Activated CD4-positive, alpha-beta T cell treated with anti-CD3 and anti-CD28 coated beads for 4 hours (primary cell): ENCODE data around the gene SLC22A4.

ENCODE experiments used
- DNase-seq, 2 donors: peaks; one replicate each; pipeline ENCODE4 v3.0.0-alpha.2; 2020

The SLC22A4 gene

DNA sequence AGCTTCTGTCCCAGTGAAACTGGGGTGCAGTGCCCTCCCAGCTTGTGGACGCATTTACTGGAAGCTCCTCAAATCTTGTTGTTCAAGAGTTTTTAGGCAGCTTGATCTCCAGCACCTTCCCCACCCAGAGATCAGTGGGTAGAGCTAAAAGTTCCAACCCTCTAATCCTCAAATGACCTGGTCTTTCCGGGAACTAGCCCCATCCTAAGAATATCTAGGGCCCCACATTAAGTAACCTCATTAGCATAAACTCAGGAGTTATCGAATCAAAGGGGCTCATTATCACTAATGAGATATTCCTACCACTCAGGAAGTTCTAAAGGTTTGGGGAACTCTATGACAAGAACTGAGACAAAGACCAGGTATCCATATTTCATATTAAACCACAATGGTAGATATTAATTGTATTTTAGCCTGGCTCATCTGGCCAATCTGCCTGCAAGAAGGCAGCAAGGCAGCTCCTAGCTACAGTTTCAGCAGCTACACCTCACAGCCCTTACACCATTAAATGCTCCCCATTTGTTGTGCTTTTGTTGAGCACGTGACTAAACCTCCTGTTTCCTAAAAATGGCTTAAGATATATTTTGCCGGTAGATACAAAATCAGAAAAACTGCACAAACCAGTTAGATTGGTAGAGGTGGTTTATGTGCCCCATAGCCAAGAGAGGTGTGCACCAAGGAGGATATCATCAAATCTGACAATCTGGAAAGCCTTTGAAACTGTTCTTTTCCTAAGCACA, 50.8 kb downstream of the SLC22A4 start:
- no peak for DNase-seq

DNA sequence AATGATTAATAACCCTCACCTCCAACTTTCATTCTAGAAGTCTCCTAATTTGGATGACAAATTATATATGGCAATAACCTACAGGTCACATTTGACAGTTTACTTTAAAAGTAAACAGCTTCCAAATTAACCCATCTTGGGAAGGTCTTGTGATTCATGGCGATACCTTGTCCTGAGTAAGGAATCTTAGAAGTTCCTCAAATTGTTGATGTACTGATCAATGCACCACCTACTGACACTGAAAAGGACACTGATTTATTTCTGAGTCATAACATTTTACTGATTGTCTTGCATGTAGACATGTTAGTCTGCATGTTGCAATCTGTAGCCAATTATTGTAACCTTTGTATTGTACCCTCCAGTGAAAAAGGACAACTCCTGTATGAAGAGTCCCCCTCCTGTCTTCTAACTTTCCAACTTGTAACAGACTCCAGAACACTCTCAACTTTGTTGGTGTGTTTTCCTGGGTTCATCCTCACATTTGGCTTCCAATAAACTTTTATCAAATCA, 59.3 kb downstream of the SLC22A4 start:
- no peak for DNase-seq

DNA sequence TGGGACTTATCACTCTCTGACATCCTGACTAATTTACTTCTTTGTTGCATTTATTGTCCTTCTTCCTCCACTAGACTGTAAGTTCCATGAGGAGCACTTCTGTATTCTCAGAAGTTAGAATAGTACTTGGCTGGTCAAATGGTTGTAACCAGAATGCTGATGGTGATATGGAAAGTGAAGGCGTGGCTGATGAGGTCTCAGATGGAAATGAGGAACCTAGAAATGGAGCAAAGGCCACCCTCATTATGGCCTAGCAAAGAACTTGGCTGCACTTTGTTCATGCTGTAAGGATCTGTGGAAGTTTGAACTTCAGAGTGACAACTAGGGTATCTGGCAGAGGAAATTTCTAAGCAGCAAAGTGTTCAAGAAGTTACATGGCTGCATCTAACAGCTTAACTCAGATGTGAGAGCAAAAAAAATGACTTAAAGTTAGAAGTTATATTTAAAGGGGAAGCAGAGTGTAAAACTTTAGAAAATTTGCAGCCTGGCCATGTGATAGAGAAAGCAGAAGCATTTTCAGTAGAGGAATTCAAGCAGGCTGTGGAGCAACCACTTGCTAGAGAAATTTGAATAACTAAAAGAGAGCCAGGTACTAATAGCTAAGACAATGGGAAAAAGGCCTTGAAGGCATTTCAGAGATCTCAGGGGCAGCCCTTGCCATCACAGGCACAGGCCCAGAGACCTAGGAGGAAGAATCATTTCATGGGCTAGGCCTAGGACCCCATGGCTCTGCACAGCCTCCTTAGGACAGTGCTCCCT, 60.4 kb downstream of the SLC22A4 start:
- no peak for DNase-seq

DNA sequence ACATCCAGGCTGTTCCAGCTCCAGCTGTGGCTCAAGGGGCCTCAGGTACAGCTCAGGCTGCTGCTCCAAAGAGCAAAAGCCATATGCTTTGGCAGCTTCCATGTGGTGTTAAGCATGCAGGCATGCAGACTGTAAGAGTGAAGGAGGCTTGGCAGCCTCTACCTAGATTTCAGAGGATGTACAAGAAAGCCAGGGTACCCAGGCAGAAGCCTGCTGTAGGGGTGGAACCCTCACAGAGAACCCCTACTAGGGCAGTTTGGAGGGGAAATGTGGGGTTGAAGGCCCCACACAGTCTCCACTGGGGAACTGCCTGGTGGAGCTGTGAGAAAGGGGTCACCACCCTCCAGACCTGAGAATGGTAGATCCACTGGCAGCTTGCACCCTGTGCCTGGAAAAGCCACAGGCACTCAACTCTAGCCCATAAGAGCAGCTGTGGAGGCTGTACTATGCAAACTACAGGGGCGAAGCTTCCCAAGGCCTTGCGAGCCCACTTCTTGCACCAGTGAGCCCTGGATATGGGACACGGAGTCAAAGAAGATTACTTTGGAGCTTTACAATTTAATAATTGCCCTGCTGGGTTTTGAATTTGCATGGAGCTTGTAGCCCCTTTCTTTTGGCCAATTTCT, 61.1 kb downstream of the SLC22A4 start:
- no peak for DNase-seq

DNA sequence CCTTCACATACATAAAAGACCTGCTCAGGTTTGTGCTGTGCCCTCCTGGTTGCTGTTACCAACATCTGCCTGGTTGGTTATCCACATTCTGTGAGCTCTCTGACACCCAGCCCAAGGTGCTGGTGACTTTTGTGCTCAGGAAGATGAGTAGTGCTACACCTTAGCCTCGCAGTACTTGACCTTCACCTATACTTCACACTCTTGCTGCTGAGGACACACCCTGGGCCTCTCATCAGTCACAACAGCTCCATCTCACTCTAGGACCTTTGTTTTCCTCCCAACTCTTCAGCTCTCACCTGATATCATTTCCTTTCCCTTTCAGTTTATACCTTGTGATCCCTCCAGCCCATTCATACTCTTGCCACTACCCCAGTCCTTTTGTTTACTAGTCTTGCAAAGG, 64.6 kb downstream of the SLC22A4 start:
- no peak for DNase-seq

DNA sequence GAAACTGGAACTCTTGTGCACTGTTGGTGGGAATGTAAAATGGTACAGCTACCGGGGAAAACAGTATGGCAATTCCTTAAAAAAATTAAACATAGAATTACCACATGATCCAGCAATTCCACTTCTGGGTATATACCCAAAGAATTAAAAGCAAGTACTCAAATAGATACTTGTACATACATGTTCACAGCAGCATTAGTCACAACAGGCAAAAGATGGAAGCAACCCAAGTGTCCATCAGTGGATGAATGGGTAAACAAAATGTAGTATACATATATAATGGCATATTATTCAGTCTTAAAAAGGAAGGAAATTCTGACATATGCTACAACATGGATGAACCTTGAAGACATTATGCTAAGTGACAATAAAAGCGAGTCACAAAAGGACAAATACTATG, 67.9 kb downstream of the SLC22A4 start:
- DNase-seq = no peak

DNA sequence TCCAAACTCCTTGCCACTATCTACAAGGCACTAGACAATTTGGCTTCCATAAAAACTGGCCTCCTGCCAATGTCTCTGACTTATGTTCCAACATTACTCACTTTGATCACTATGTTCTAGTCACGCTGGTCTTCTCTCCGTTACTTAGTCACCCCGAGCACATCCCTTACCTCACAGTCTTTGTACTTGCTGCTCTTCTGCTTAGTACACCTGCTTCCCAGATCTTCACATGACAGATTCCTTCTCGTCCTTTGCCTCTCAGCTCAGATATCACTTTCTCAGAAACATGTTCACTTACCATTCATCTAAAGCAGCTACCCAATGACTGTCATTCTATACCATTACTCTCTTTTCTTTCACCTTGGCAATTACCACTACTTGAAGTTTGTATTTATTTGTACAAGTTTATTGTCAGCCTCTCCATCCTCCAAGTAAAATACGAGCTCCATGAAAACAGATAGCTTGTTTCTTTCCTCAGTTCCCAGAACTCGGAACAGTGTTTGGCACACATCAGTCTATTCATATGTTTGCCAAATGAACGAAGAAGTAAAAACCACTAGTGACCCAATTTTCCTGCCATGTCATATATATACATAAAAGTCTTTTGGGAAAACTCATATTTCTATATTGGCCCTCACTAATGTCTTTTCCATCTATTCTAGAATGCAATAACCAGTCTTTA, 69.4 kb downstream of the SLC22A4 start:
- DNase-seq = no peak

DNA sequence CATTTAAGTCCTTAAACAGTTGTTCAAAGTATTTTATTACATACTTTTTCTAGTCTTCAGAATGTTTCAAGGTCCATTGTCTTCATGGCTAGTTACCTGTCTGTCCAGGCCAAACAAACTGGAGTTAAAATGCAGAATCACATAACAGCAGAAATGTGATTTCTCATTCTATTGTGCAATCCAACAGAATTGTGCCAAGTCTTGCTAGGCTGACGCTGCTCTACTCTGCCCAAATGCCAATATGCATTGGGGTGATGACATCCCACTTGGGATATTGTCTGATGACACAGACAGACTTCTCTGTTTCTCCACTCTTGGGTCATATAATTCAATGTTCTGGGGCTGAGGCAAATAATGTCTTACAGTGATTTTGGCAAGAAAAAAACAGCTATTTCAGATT, 70.1 kb downstream of the SLC22A4 start:
- DNase-seq = no peak

DNA sequence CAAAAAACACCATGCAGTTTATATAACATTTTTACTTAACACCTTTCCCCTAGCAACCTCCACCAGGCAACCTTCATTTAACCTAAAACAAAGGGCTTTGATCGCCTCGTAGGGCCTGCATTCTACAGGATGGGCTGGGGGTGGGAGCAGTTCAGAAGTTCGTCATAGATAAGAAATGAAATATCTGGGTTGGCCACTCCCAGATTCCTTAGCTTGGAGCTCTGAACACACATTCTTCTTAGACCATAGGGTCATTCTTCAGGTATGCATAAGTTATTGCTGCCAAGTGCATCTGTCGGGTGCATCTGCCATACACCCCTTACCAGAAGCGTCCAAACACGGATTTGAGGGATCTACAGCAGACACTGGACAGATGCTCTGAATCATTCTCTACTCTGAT, 71.0 kb downstream of the SLC22A4 start:
- no peak for DNase-seq

DNA sequence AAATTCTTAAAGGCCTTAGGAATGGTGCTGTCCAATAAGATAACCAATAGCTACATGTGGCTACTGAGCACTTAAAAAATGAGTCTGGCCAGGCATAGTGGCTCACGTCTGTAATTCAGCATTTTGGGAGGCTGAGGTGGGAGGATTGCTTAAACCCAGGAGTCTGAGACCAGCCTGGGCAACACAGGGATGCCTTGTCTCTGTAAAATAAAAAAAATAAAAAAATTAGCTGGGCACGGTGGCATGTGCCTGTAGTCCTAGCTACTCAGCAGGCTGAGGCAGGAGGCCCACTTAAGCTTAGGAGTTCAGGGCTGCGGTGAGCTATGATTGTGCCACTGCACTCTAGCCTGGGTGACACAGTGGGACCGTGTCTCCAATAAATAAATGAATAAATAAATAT, 74.0 kb downstream of the SLC22A4 start:
- no peak for DNase-seq

DNA sequence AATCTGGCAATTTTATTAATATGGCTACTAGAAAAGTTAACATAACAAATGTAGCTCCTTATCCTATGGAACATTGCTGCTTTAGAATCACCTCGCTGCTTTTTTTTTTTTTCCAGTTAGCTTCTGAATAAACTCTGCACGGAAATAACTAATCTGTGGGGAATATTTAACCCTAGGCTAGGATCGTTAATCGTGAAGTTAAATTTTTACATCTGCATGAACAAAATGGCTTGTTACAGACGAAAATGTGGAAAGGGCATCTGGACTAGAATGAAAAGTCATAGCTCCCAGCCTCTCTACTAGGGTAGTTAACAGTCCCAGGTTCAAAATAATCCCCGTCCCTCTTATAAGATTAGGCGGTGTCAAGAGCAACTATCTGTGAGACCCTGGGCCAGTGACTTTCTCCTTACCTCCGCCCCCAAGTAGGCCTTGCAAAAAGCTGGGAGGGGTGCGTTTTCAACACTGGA, 74.8 kb downstream of the SLC22A4 start:
- DNase-seq = no peak

DNA sequence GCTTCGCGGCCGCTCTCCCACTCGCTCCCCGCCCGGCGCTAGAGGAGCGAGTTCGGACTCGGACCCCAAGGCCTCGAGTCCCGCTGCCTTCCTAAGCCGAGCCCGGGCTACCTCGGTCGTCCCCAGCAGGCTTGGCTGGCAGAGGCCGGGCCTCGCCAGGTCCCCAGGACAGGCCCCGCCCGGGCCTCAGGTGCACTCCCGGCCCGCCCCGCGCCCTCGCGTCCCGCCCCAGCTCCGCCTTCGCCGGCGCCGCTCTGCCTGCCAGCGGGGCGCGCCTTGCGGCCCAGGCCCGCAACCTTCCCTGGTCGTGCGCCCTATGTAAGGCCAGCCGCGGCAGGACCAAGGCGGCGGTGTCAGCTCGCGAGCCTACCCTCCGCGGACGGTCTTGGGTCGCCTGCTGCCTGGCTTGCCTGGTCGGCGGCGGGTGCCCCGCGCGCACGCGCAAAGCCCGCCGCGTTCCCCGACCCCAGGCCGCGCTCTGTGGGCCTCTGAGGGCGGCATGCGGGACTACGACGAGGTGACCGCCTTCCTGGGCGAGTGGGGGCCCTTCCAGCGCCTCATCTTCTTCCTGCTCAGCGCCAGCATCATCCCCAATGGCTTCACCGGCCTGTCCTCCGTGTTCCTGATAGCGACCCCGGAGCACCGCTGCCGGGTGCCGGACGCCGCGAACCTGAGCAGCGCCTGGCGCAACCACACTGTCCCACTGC, 75.4 kb downstream of the SLC22A4 start, which contains the start of gene SLC22A5:
SLC22A5 (plus strand) TSS at position 237 of the 707 bp plus-strand sequence; CDS start at position 500, 263 bp downstream.
- DNase-seq = peak; percentile 63 to 70

DNA sequence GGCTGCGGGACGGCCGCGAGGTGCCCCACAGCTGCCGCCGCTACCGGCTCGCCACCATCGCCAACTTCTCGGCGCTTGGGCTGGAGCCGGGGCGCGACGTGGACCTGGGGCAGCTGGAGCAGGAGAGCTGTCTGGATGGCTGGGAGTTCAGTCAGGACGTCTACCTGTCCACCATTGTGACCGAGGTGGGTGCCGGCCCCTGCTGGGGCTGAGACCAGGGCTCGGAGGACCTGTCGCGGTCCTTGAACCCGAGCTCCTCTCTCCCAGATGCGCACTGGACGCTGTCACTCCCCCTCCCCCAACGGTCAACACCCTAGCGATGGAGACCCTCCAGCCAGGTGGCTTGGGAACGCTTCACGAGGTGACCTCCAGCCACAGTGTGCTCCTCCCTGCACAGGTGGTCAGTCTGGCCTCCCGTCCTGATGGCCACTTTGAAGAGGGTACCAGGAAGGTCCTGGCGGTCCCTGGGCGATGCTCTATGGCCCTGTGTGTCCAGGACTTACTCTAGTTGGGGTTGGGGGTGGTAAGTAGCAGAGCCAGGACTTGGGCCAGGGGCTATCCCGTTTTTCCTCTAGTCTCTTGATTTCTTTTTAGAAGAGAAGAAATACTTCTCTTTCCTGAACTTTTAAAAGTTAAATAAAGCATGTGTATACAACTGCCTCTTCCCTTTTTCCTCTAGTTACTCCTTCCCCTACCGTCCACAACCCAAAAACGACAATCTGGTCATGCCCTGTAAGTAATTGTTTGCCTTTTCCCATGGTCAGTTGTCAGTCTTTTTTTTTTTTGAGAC, 76.2 kb downstream of the SLC22A4 start:
- no peak for DNase-seq

DNA sequence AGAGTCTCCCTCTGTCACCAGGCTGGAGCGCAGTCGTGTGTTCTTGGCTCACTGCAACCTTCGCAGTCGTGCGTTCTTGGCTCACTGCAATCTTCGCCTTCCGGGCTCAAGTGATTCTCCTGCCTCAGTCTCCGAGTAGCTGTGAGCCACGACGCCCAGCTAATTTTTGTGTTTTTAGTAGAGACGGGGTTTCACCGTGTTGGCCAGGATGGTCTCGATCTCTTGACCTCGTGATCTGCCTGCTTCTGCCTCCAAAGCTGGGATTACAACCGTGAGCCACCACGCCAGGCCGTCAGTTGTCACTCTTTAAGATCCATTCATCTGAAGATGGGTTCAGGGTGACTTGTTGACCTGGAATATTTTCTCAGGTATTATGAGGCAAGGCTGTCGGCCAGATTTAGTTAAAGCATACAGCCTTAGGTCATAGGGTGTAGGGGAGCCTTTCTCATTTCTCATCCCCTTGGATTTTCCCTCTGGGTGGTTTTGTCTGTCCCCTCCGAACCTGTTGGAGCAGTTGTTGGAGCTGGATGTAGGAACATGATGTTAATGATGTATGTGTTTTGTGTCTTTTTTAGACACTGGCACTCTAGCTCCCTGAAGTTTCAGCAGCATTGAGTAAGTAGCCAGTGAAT, 76.9 kb downstream of the SLC22A4 start:
- DNase-seq = no peak

DNA sequence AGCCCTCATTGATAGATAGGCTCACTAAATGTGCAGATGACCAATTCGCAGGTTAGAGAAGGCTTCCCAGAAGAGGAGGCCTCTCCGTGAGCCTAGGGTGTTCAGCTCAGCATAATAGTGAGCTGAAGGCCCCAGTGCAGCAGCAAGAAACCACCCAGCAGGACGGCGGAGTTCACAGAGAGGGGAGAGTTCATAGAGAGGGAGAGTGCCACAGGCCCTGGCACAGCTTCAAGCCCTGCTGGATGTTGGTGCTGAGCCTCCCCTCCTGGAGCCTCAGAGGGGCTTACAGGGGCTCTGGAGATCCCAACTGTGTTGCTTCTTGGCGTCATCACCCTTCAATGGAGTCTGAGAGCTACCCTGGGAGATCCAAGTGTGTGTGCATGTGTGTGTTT, 77.4 kb downstream of the SLC22A4 start:
- no peak for DNase-seq

DNA sequence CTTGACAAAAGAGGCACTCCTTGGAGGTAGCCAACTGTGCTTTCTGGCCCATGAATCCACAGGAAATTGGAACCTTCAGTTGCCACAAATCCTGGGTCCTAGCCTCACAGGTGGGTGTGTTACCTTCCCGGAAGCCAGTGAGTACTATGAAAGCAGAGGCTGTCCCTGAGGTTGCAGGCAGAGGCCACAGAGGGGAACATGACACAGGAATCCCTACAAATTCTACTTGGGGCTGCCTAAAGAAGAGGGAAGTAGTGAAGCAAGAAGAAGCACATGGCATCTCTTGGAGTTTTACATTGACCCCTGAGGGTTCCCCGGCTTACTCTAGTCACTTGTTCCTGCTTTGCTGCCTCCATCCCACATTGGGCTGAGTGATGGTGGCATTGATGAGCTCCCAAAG, 77.9 kb downstream of the SLC22A4 start:
- DNase-seq = no peak

DNA sequence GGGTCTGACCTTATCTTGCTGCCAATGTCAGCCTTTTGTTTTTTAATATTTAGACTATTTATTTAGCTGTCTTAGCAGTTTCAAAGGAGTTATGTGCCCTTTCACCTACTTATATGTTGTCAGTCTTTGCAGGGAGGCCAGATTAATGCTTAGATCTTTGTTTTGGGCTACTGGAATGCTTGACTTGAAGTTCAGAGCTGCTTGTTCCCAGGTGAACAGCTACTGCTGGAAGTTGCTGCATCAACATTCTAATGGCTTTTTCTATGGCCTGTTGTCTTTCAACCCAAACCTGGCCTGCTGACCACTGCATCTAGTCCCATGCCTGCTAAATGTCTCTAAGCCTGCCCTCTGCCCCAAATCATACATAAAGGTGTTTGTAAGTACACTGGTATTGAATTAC, 78.3 kb downstream of the SLC22A4 start:
- DNase-seq = no peak

DNA sequence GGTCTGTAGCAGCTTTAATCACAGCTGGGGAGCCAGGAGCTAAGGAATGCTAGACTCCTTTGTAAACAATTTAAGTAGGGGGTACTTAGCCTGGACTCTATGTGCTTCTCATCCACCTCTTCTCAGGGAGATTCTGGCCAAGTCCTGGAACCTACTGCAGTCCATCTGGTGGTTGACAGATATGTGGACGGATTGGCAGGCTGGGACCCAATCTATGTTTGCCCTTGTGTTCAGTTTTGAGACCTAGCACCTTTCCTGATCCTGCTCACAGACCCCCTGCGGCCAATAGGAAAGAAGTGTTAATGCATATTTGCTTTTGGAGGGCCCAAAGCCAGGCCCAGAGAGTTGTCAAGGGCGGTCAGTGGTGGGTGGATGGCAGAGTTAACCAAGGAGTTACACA, 81.8 kb downstream of the SLC22A4 start:
- no peak for DNase-seq

DNA sequence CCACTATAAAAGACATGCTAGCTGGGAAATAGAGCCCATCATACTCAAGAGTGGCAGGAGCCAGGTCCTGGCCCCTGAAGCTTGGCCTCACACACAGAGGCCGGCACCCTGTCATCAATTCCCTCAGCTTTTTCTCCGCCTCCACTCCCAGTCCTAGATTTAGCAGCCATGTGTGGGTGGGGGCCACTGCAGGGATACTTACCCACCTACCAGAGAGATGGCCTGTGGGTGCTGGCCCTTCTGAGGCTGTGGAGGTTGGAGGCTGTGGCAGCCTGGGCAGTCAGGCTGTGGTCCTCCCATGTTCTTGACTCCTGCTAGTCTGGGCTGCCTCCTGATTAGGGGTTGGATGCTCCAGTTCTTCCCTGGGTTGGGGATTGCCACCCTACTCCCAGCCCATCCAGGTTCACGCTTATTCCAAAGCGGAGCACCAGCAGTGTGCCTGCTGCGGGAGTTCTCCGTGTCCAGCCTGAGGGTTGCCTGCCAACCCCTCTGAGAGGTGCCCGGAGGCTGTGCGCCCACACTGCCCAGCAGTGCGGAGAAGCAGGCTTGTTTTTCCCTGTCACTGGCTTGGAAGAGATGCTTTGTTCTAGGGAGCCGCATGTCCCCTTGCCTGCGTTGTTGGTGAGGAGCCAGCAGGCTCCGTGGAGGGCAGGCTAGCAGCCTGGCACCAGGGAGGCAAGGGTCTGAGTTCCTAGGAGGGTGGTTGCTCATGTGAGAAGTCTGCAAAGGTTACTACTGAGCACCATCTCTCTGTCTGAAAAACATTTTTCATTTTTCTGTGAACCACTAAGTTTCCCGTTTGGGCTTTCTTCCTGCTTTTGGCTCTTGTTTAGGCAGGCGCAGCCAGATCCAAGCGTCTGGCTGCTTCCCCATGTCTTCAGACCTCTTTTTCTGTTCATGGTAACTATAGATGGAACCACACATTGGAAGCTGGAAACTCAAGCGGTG, 82.8 kb downstream of the SLC22A4 start:
- DNase-seq = no peak

DNA sequence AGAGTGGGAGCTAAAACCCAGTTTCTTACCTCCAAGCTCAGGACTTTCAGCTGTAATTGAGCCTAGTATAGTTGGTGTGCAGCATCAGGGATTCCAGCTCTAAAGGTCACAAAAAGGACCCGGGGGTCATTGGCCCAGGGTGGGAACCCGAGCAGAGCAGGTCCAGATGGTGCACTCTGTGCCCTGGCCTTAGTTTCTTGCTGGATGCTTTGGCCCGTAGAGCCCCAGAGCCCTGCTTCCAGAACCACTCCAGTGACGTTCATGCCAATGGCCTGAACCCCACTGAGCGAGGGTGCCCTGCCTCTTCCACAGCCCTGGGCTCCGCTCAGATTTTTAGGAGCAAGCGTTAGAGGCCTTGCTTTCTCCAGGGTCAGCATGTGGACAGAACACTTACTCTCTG, 83.5 kb downstream of the SLC22A4 start:
- no peak for DNase-seq
